H1 (cell line): ENCODE data around the gene ABCC10. TPM values are rescaled to one million over a fixed set of nuclear protein-coding genes. Genes with fewer than 3 reads are reported as not detected.

Source experiments
- CTCF ChIA-PET: fragments of 300-600 bp; sonication (Branson Sonifier 250); formaldehyde crosslinking; loops from one replicate; lab custom pipeline; 2021; ENCODE audit not compliant: partially characterized antibody; lab: Charles Lee
- POLR2A ChIA-PET: fragments of 300-600 bp; sonication (Branson Sonifier 250); formaldehyde crosslinking; loops from one replicate; lab custom pipeline; 2021; ENCODE audit warnings: inconsistent platforms; ENCODE audit not compliant: partially characterized antibody; lab: Charles Lee
- DNase-seq, 2 experiments: peaks; one replicate each; pipeline versions ENCODE4 v3.0.0 to v3.0.0-alpha.2; 2010 to 2022; ENCODE audit warnings: low spot score in 2 of 2, low read depth in 1 of 2, mixed read lengths in 1 of 2
- FAIRE-seq: peaks from 2 replicates; lab custom pipeline; 2011; peaks lifted over from hg19 to GRCh38; lab: Jason Lieb, UNC
- H2AFZ ChIP-seq: 2 replicates; pipeline ENCODE4 v1.8.1; 2012; ENCODE audit warnings: low read length, inconsistent platforms
- H2AK5ac ChIP-seq: 2 replicates; pipeline ENCODE4 v1.6.1; 2013; ENCODE audit warnings: low read depth, low read length
- H2BK120ac ChIP-seq: replicated peaks from 2 replicates; pipeline ENCODE3; 2013; ENCODE audit warnings: low read depth, low read length, inconsistent platforms
- H2BK12ac ChIP-seq: 2 replicates; pipeline ENCODE4 v1.6.1; 2013; ENCODE audit warnings: low read depth, low read length
- H2BK15ac ChIP-seq: 2 replicates; pipeline ENCODE4 v1.6.1; 2013; ENCODE audit warnings: low read length
- H2BK20ac ChIP-seq: 2 replicates; pipeline ENCODE4 v1.6.1; 2013; ENCODE audit warnings: low read length
- H2BK5ac ChIP-seq: 2 replicates; pipeline ENCODE4 v1.6.1; 2013; ENCODE audit warnings: low read depth, low read length
- H3K14ac ChIP-seq: 2 replicates; pipeline ENCODE4 v1.6.1; 2013; ENCODE audit warnings: inconsistent platforms; ENCODE audit not compliant: insufficient read length
- H3K18ac ChIP-seq: 2 replicates; pipeline ENCODE4 v1.6.1; 2013; ENCODE audit warnings: low read length; ENCODE audit errors: extremely low read depth
- H3K23ac ChIP-seq: 2 replicates; pipeline ENCODE4 v1.6.1; 2013; ENCODE audit warnings: inconsistent platforms; ENCODE audit not compliant: insufficient read length
- H3K23me2 ChIP-seq: 2 replicates; pipeline ENCODE4 v1.6.1; 2013; ENCODE audit warnings: low read depth, low read length
- H3K27ac ChIP-seq: 2 replicates; pipeline ENCODE4 v1.6.1; 2011; ENCODE audit warnings: low read depth, low read length, inconsistent platforms
- H3K27me3 ChIP-seq, 4 experiments: replicated peaks in 1 of 4; 1 replicate in 1 of 4; 2 replicates in 3 of 4; pipeline versions ENCODE4 v1.6.1 to v1.8.1; 2011 to 2013; ENCODE audit warnings: low read length in 3 of 4, mild to moderate bottlenecking in 3 of 4, inconsistent platforms in 2 of 4, mixed read lengths in 2 of 4, moderate library complexity in 1 of 4; ENCODE audit not compliant: control insufficient read depth in 3 of 4, insufficient read depth in 3 of 4; ENCODE audit errors: extremely low read depth in 1 of 4
- H3K36me3 ChIP-seq, 4 experiments: 2 replicates each; pipeline versions ENCODE4 v1.6.1 to v1.8.1; 2011 to 2013; ENCODE audit warnings: mild to moderate bottlenecking in 4 of 4, low read length in 3 of 4, moderate library complexity in 2 of 4, control low read depth in 1 of 4, inconsistent platforms in 1 of 4; ENCODE audit not compliant: insufficient read depth in 4 of 4, control insufficient read depth in 2 of 4
- H3K4ac ChIP-seq: replicated peaks from 2 replicates; pipeline ENCODE3; 2013; ENCODE audit warnings: low read length, low read depth, mixed read lengths, inconsistent platforms; ENCODE audit not compliant: insufficient read length
- H3K4me1 ChIP-seq, 4 experiments: replicated peaks in 1 of 4; 1 replicate in 1 of 4; 2 replicates in 3 of 4; pipeline versions ENCODE4 v1.6.1 to v1.8.1; 2011 to 2013; ENCODE audit warnings: low read length in 3 of 4, inconsistent platforms in 2 of 4, mixed read lengths in 1 of 4; ENCODE audit not compliant: insufficient read depth in 4 of 4, control insufficient read depth in 3 of 4
- H3K4me2 ChIP-seq, 2 experiments: 2 replicates each; pipeline versions ENCODE4 v1.6.1 to v1.8.1; 2011 to 2013; ENCODE audit warnings: low read depth in 2 of 2, low read length in 2 of 2, control low read depth in 1 of 2, inconsistent platforms in 1 of 2, mild to moderate bottlenecking in 1 of 2; ENCODE audit not compliant: insufficient read depth in 1 of 2
- H3K4me3 ChIP-seq, 4 experiments: fragments of 200-600, 300-600 bp in 1 of 4; sonication (generic), shearing (Covaris generic), sonication (Bioruptor Twin) in 1 of 4; 2 replicates each; pipeline versions ENCODE4 v1.5.1 to v1.8.1; 2011 to 2016; ENCODE audit warnings: low read length in 4 of 4, low read depth in 3 of 4, control low read depth in 2 of 4, inconsistent platforms in 2 of 4, mild to moderate bottlenecking in 2 of 4, mixed read lengths in 1 of 4, moderate library complexity in 1 of 4; ENCODE audit not compliant: insufficient read depth in 2 of 4; ENCODE audit errors: extremely low read depth in 1 of 4
- H3K56ac ChIP-seq: replicated peaks from 2 replicates; pipeline ENCODE3; 2013; ENCODE audit warnings: low read depth, mild to moderate bottlenecking, mixed read lengths, low read length, inconsistent platforms; ENCODE audit not compliant: insufficient read length
- H3K79me1 ChIP-seq: 2 replicates; pipeline ENCODE4 v1.6.1; 2013; ENCODE audit warnings: low read depth, low read length, control low read depth
- H3K79me2 ChIP-seq, 2 experiments: 2 replicates each; pipeline versions ENCODE4 v1.6.1 to v1.8.1; 2012 to 2013; ENCODE audit warnings: low read length in 2 of 2, mild to moderate bottlenecking in 2 of 2, inconsistent platforms in 1 of 2; ENCODE audit not compliant: insufficient read depth in 2 of 2, control insufficient read depth in 1 of 2
- H3K9ac ChIP-seq, 4 experiments: replicated peaks in 1 of 4; 1 replicate in 1 of 4; 2 replicates in 3 of 4; pipeline versions ENCODE4 v1.6.1 to v1.8.1; 2011 to 2013; ENCODE audit warnings: low read depth in 3 of 4, low read length in 3 of 4, control low read depth in 2 of 4, mild to moderate bottlenecking in 2 of 4, moderate library complexity in 2 of 4, inconsistent platforms in 1 of 4; ENCODE audit errors: extremely low read depth in 1 of 4
- H3K9me3 ChIP-seq, 2 experiments: 2 replicates each; pipeline versions ENCODE4 v1.6.1 to v1.8.1; 2012 to 2013; ENCODE audit warnings: mild to moderate bottlenecking in 2 of 2, moderate library complexity in 2 of 2, control low read depth in 1 of 2, inconsistent platforms in 1 of 2, low read depth in 1 of 2, low read length in 1 of 2, mixed read lengths in 1 of 2; ENCODE audit not compliant: insufficient read depth in 2 of 2
- H4K20me1 ChIP-seq, 2 experiments: replicated peaks in 1 of 2; 2 replicates each; pipeline versions ENCODE3 to v1.8.1; 2011 to 2013; ENCODE audit warnings: inconsistent platforms in 2 of 2, low read length in 2 of 2, mild to moderate bottlenecking in 1 of 2; ENCODE audit not compliant: insufficient read depth in 2 of 2, control insufficient read depth in 1 of 2
- H4K5ac ChIP-seq: 2 replicates; pipeline ENCODE4 v1.6.1; 2013; ENCODE audit warnings: low read length, low read depth, mixed read lengths, inconsistent platforms; ENCODE audit not compliant: insufficient read length
- H4K8ac ChIP-seq: 2 replicates; pipeline ENCODE4 v1.8.0; 2013; ENCODE audit warnings: mild to moderate bottlenecking, moderate library complexity, low read length, inconsistent platforms; ENCODE audit not compliant: insufficient read depth; ENCODE audit errors: extremely low read depth
- H4K91ac ChIP-seq: replicated peaks from 2 replicates; pipeline ENCODE3; 2013; ENCODE audit warnings: low read length, mixed read lengths, inconsistent platforms; ENCODE audit not compliant: insufficient read length
- BCL11A ChIP-seq, 2 experiments: IDR thresholded peaks; one replicate each; pipeline ENCODE4 v1.6.1; 2011; ENCODE audit warnings: low read depth in 2 of 2, low read length in 2 of 2, mild to moderate bottlenecking in 2 of 2
- CBX5 ChIP-seq: fragments of 300-800, 300-1000 bp; sonication (generic); IDR thresholded peaks from 2 replicates; pipeline ENCODE4 v1.7.1; 2016; ENCODE audit warnings: antibody characterized with exemption, low read length, low read depth
- HDAC6 ChIP-seq: IDR thresholded peaks from one replicate; pipeline ENCODE4 v1.7.1; 2012; ENCODE audit warnings: low read depth, mild to moderate bottlenecking, inconsistent platforms, low read length, moderate library complexity
- POLR2AphosphoS5 ChIP-seq: IDR thresholded peaks from 2 replicates; pipeline ENCODE4 v1.6.1; 2011; ENCODE audit warnings: low read depth, low read length
- POU5F1 ChIP-seq: IDR thresholded peaks from 2 replicates; pipeline ENCODE4 v1.6.1; 2011; ENCODE audit warnings: low read depth, mild to moderate bottlenecking, low read length, moderate library complexity
- SAP30 ChIP-seq: fragments of 300-600 bp; sonication (generic); IDR thresholded peaks from 2 replicates; pipeline ENCODE4 v1.7.1; 2012; ENCODE audit warnings: low read length, moderate library complexity, mild to moderate bottlenecking, inconsistent platforms; ENCODE audit not compliant: insufficient read depth, insufficient replicate concordance
- TAF7 ChIP-seq: optimal IDR thresholded peaks from 2 replicates; pipeline ENCODE3; 2011; ENCODE audit warnings: low read depth, mild to moderate bottlenecking, inconsistent platforms, low read length, moderate library complexity, borderline replicate concordance
- WGBS, 2 experiments: shearing (Covaris generic) in 1 of 2; methylation state at CpG; one replicate each; pipeline versions ENCODE4 v1.1.6 to v1.1.7; 2013 to 2015; ENCODE audit warnings: low lambda C conversion rate in 2 of 2, mixed read lengths in 2 of 2, inconsistent platforms in 1 of 2, low coverage in 1 of 2, missing lambda C conversion rate in 1 of 2; ENCODE audit not compliant: insufficient replicate concordance in 2 of 2, insufficient coverage in 1 of 2, insufficient read length in 1 of 2; ENCODE audit errors: extremely low coverage in 1 of 2, missing lambda C conversion rate in 1 of 2; 5-methylcytosine and 5-hydroxymethylcytosine counted together
- polyA plus RNA-seq, 7 experiments: library from polyadenylated mRNA; depleted of rRNA in 3 of 7; stranded (reverse) in 5 of 7; unstranded in 2 of 7; fragments of >200 nt in 5 of 7; fragments of 200-250 nt in 2 of 7; gene quantifications; 1 replicate in 5 of 7; 2 replicates in 1 of 7; 4 replicates in 1 of 7; pipeline versions ENCODE4 v1.2.1 to v1.2.3, GENCODE V29; 2011 to 2013; ENCODE audit warnings: missing spikeins in 2 of 7, mixed read lengths in 2 of 7
- total RNA-seq: library from RNA; stranded (reverse); fragmentation: NEBNext Ultra II Directional; extraction: Animal tissue kit (Norgen Biotek cat#: 25700); gene quantifications from 2 replicates; pipeline ENCODE4 v1.2.1, GENCODE V29; 2021

Gene ABCC10
- total and polyA plus RNA-seq, 2 of the 8 experiments (the other 6 are each of a cell fraction or from before 2014, with no cell fraction given) = 15.5 to 24.6 TPM

DNA sequence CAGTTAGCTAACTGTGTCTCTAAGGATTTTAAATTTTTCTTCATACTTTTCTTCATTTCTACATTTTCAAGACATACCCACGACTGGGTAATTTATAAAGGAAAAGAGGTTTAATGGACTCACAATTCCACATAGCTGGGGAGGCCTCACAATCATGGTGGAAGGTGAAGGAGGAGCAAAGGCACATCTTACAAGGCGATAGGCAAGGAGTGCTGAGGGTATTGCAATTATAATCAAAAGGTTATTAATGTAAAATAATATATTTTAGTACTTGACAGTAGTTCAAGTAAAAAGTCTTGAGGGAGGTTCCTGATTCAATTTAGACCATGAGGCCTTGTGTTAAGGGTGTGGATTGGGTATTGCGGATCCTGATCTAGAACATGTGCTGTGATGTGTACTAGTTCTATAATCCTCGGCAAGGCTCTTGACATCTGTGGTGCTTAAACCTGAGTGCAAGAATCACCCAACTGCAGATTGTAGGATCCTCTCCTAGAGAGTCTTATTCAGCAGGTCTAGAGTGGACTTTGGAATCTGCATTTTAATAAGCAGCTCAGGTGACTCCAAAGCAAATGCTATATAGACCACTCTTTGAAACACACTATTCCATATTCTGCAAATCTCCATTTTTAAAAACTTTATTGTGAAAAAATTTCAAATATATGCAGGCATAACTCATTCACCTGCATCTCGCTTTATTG, 7.2 kb upstream of the ABCC10 start:
- no peaks in the 10 kb centered on the region for H4K20me1 ChIP-seq
- no peak overlapping the region for H2BK15ac ChIP-seq
- H3K14ac ChIP-seq = no peak overlapping the region
- H3K9me3 ChIP-seq = peaks cover 0 to 4% of the 10 kb centered on the region in 2 experiments; a peak in 1 of 4 replicates
- H3K4me2 ChIP-seq = no peak overlapping the region
- no peak overlapping the region for H3K18ac ChIP-seq
- H3K36me3 ChIP-seq = no peaks in the 10 kb centered on the region
- no peak overlapping the region for H3K23ac ChIP-seq
- no peak overlapping the region for H4K8ac ChIP-seq
- H2BK5ac ChIP-seq = no peak overlapping the region
- H3K56ac ChIP-seq = no peak overlapping the region
- H3K79me1 ChIP-seq = no peaks in the 10 kb centered on the region
- no peak overlapping the region for H3K27ac ChIP-seq
- POLR2A ChIA-PET = interaction anchor here (1.0 kb wide), 1 partner anchor 24 kb away, joined by 3 read pairs; no protein-coding TSS in a partner anchor
- CTCF ChIA-PET = interaction anchor here (0.6 to 1.1 kb wide), 2 partner anchors 16 to 34 kb away, joined by 3 read pairs; no protein-coding TSS in a partner anchor
- no peak overlapping the region for H3K4ac ChIP-seq
- H3K4me1 ChIP-seq = no peaks in the 10 kb centered on the region
- no peak overlapping the region for H3K9ac ChIP-seq
- H2AK5ac ChIP-seq = no peak overlapping the region
- H3K79me2 ChIP-seq = no peaks in the 10 kb centered on the region
- FAIRE-seq = no peak
- H3K4me3 ChIP-seq = no peak overlapping the region
- WGBS, 2 experiments = 69% methylated on average over 5 of the region's 5 CpGs; no CpG with 5 or more reads in 1 of the 2 experiments
- no peak overlapping the region for H2BK120ac ChIP-seq
- no peaks in the 10 kb centered on the region; a peak in 1 of 7 replicates for H3K27me3 ChIP-seq
- DNase-seq = no peak
- H4K5ac ChIP-seq = no peak overlapping the region
- no peak overlapping the region for H2BK12ac ChIP-seq
- no peak overlapping the region for H2BK20ac ChIP-seq
- H3K23me2 ChIP-seq = no peaks in the 10 kb centered on the region
- H2AFZ ChIP-seq = no peak overlapping the region
- H4K91ac ChIP-seq = no peak overlapping the region
- TF ChIP-seq SAP30 (no peak), POLR2AphosphoS5 (no peak), TAF7 (no peak), POU5F1 (no peak), CBX5 (no peak), HDAC6 (no peak), BCL11A (IDR thresholded peaks at IDR 0.05; ENCODE audit: low read depth in 2 of 2, low read length in 2 of 2) (no peak)
